Peyer's patch (tissue), 4 donors: Measurements from ENCODE around the gene ZNF462. TPM values are rescaled to one million over a fixed set of nuclear protein-coding genes. Genes with fewer than 3 reads are reported as not detected.

ENCODE experiments used
- DNase-seq, 3 donors: peaks; one replicate each; pipeline ENCODE4 v3.0.0-alpha.2; 2017 to 2019
- H3K27ac ChIP-seq, 4 donors: fragments of 200-600 bp; sonication (generic); one replicate each; pipeline ENCODE4 v1.5.1; 2016 to 2019
- H3K27me3 ChIP-seq, 2 donors: fragments of 200-600 bp; sonication (generic); one replicate each; pipeline ENCODE4 v1.5.1; 2019
- H3K36me3 ChIP-seq, 3 donors: fragments of 200-600 bp; sonication (generic); one replicate each; pipeline ENCODE4 v1.5.1; 2016 to 2019
- H3K4me1 ChIP-seq, 4 donors: fragments of 200-600 bp; sonication (generic); one replicate each; pipeline ENCODE4 v1.5.1; 2016 to 2019
- H3K4me3 ChIP-seq, 4 donors: fragments of 200-600 bp; sonication (generic); 1 replicate in 3 of 4; 2 replicates in 1 of 4; pipeline ENCODE4 v1.5.1; 2016 to 2019; ENCODE audit warnings: mild to moderate bottlenecking in 1 of 4
- H3K9me3 ChIP-seq, 4 donors: fragments of 200-600 bp; sonication (generic); one replicate each; pipeline ENCODE4 v1.5.1; 2016 to 2019; ENCODE audit warnings: mild to moderate bottlenecking in 1 of 4
- POLR2A ChIP-seq, 2 donors: fragments of 450-650 bp; IDR thresholded peaks; one replicate each; pipeline ENCODE4 v1.5.1; 2017; ENCODE audit warnings: antibody characterized with exemption in 2 of 2, mild to moderate bottlenecking in 2 of 2, moderate library complexity in 2 of 2
- total RNA-seq, 4 donors: library from RNA; depleted of rRNA; stranded (reverse); fragments of >200 nt; gene quantifications; one replicate each; pipeline ENCODE4 v1.1.0, GENCODE V29; 2016
- TF ChIP-seq, protein P1 (sequence below), 6 experiments: fragments of 450-650 bp in 4 of 6; fragments of 200-600 bp in 2 of 6; sonication (generic) in 1 of 6; IDR thresholded peaks; one replicate each; pipeline ENCODE4 v1.5.1; 2017 to 2019; ENCODE audit warnings: antibody characterized with exemption in 6 of 6, mild to moderate bottlenecking in 3 of 6, moderate library complexity in 1 of 6

Gene ZNF462
- total RNA-seq, 4 donors from 2014 or later = 16.1 to 39.6 (median 25.5) TPM

DNA sequence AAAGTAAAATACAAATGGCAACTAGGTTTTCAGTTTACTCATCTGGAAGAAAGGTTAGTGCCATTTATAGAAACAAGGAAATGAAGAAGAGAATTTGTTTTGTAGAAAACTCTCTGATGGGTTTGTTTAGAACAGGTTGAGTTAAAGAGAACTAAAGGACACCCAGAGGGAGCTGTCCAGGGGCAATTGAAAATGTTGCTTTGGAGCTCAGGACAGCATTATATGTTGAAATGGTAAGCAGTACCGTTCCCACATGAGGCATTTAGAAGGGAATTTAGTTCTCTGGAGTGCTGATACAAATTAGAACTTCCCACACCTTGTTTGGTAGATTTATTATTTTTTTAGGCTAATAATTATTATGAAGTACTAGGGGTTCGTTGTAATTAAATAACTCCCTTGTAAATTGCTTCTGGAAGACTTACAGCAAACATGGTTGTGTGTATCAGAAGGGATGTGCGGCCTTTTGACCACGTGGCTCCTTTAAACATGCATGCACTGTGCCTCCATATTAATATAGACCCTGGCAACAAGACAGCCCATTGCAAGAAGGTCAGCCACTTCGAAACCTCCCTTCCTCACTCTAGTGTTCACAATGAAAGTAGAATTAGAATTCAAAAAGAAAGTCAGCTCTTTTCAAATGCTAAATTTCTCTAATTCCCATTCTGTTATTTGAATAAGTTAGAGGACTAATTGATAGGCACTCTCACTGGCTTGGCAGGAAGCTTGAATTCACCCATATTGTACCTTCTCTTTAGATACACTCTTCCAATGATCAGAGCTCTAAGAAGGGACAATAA, 71.7 kb downstream of the ZNF462 start:
- Histone ChIP-seq H3K36me3 (peaks cover 0 to 38% (median 0%) of the 10 kb centered on the region in 3 donors), H3K4me1 (no peaks in the 10 kb centered on the region), H3K4me3 (no peak overlapping the region), H3K27me3 (no peaks in the 10 kb centered on the region), H3K9me3 (no peaks in the 10 kb centered on the region), H3K27ac (no peak overlapping the region)
- no peak for DNase-seq
- TF ChIP-seq, protein P1, sequence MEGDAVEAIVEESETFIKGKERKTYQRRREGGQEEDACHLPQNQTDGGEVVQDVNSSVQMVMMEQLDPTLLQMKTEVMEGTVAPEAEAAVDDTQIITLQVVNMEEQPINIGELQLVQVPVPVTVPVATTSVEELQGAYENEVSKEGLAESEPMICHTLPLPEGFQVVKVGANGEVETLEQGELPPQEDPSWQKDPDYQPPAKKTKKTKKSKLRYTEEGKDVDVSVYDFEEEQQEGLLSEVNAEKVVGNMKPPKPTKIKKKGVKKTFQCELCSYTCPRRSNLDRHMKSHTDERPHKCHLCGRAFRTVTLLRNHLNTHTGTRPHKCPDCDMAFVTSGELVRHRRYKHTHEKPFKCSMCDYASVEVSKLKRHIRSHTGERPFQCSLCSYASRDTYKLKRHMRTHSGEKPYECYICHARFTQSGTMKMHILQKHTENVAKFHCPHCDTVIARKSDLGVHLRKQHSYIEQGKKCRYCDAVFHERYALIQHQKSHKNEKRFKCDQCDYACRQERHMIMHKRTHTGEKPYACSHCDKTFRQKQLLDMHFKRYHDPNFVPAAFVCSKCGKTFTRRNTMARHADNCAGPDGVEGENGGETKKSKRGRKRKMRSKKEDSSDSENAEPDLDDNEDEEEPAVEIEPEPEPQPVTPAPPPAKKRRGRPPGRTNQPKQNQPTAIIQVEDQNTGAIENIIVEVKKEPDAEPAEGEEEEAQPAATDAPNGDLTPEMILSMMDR (IDR thresholded peaks at IDR 0.05) = no peak
- TF ChIP-seq POLR2A (IDR thresholded peaks at IDR 0.05) = no peak

DNA sequence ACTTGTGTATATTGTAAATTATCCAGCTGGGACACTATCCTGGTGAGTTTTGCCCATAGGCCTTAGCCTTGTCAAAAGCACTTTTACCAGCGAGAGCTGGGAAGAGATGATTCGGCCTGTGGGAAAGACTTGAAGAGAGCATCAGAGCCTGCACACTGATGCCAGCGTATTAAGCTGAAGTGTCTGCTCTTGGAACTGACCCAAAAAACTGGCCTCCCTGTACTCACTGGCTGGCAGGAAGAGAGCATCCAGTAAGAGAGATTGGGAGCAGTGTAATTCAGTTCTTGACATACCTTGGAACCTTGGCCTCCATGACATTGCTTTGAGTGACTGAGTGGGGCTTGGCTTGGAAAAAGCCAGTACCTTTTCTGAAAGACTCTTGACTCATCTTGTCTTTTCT, 73.7 kb downstream of the ZNF462 start:
- TF ChIP-seq, protein P1 (IDR thresholded peaks at IDR 0.05) = no peak
- no peak for TF ChIP-seq POLR2A (IDR thresholded peaks at IDR 0.05)
- no peaks in the 10 kb centered on the region for H3K27me3 ChIP-seq
- H3K4me1 ChIP-seq = no peaks in the 10 kb centered on the region
- peaks cover 0 to 41% (median 0%) of the 10 kb centered on the region in 3 donors for H3K36me3 ChIP-seq
- DNase-seq = no peak
- no peak overlapping the region for H3K4me3 ChIP-seq
- H3K27ac ChIP-seq = no peak overlapping the region
- no peaks in the 10 kb centered on the region for H3K9me3 ChIP-seq

DNA sequence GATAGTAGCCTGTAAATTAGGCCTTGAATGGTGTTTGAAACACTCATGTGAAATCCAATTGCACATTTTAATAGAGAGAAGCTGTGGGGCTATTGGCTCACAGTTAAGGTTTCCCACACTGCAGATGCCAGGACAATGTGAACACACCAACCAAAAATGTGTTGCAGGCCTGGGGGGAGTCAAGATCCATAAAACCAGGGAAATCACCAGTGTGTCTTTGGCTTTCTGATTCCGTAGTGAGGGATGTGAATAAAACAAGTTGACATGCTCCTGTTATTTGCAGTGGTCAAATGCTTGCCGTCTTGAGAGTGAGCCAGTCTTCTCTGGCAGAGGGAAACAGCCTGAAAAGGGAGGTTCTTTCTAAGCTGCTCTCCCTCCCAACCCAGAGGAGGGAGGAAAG, 79.0 kb downstream of the ZNF462 start:
- H3K4me3 ChIP-seq = no peak overlapping the region
- DNase-seq = no peak
- no peak for TF ChIP-seq POLR2A (IDR thresholded peaks at IDR 0.05)
- TF ChIP-seq, protein P1 (IDR thresholded peaks at IDR 0.05) = no peak
- no peaks in the 10 kb centered on the region for H3K9me3 ChIP-seq
- H3K4me1 ChIP-seq = no peaks in the 10 kb centered on the region
- no peaks in the 10 kb centered on the region for H3K27me3 ChIP-seq
- no peak overlapping the region for H3K27ac ChIP-seq
- peaks cover 0 to 22% (median 0%) of the 10 kb centered on the region in 3 donors for H3K36me3 ChIP-seq

DNA sequence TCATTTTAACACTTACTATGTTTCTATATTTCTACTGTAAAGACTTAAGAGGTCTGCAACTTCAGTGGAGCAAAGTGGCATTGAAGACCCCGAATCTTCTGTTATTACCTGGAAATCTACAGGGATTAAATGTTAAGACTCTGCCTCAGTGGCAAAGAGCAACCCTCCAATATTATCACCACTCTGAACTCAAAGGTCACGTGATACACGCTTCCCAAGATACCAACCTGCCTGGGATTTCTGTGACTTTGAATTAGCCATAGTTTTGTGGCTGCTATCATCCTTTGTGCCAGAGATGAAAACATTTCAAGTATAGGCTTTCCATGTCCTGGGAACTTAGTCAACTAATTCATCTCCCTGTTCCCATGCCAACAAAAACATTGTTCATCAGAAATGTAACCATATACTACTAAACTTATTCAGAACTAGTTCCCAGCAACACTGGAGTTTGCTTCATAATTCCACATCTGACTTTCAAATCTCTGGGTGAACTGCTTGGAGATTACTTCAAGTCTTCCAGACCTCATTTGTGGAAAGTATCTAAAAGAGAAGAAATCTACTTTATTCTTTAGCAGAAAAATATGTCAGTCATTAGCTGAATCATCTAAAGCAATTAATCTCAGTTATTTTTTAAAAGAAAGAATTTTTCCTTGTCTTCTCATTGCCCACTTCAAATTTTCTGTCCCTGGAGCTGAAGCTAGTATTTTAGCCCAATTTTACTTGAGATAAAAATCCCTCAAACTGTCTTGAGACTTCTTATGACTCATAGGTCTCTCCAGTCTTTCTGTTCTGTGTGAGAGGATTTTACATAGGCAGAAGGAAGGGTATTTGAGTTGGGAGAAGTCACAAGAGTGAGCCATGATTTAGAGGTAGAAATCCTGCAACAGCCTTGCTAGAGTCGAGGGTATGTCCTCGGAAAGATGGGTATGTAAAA, 83.0 kb downstream of the ZNF462 start:
- DNase-seq = no peak
- TF ChIP-seq POLR2A (IDR thresholded peaks at IDR 0.05) = no peak
- TF ChIP-seq, protein P1 (IDR thresholded peaks at IDR 0.05) = no peak
- Histone ChIP-seq H3K4me3 (no peak overlapping the region), H3K27me3 (no peaks in the 10 kb centered on the region), H3K9me3 (no peaks in the 10 kb centered on the region), H3K27ac (no peak overlapping the region), H3K4me1 (no peaks in the 10 kb centered on the region), H3K36me3 (no peaks in the 10 kb centered on the region)

DNA sequence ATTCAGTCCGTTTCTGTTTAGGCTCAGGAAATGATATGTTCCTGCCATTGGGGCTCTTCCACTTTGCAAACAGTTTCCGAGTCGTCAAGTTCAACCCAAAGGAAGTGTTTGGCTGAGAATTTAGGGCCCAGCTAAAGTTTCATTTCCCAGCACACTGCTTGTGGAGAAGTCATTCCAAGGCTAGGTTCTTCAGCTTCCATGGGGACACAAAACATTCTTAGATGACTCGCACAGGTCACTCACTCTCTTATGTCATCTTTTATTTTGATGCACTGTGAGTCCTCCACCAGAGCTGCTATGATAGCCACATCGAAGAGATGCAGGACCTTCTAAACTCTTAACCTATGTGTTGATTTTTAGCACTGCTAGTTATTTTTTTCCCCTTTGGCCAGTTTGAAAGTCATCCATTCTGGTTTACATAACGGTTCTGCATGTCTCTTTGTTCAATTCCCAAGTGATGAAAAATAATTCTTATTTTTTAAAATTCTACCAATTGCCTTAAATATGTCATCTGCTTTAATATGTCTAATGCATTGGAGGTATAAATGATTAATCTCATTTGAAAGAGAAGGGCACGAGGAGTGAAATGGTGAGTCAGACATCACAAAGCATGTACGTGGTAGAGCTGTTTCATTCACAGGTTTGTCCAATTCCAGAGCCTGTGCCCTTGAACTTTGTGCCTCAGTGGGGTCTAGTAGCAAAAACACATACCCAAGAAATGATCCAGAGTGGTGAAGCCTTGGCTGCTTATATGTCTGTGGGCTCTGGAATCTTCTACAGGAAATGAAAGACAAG, 84.3 kb downstream of the ZNF462 start:
- no peak overlapping the region for H3K4me3 ChIP-seq
- no peak for TF ChIP-seq POLR2A (IDR thresholded peaks at IDR 0.05)
- TF ChIP-seq, protein P1 (IDR thresholded peaks at IDR 0.05) = no peak
- H3K4me1 ChIP-seq = no peaks in the 10 kb centered on the region
- DNase-seq = no peak
- no peaks in the 10 kb centered on the region for H3K36me3 ChIP-seq
- H3K27ac ChIP-seq = no peak overlapping the region
- no peaks in the 10 kb centered on the region for H3K27me3 ChIP-seq
- no peaks in the 10 kb centered on the region for H3K9me3 ChIP-seq
